HG03060 (cell line): ENCODE results near the gene HK2.
"Not testable (repeated sequence)": the region's sequence is repeated elsewhere in the genome, so short reads cannot be mapped to it uniquely, and the experiment has no call there.

Experiments
- ATAC-seq: cut with Tn5 transposase; IDR thresholded peaks from one replicate; pipeline ENCODE4 v1.9.1; 2021; ENCODE audit warnings: low read depth, moderate number of reproducible peaks; ENCODE audit not compliant: unreplicated experiment

Gene HK2

DNA sequence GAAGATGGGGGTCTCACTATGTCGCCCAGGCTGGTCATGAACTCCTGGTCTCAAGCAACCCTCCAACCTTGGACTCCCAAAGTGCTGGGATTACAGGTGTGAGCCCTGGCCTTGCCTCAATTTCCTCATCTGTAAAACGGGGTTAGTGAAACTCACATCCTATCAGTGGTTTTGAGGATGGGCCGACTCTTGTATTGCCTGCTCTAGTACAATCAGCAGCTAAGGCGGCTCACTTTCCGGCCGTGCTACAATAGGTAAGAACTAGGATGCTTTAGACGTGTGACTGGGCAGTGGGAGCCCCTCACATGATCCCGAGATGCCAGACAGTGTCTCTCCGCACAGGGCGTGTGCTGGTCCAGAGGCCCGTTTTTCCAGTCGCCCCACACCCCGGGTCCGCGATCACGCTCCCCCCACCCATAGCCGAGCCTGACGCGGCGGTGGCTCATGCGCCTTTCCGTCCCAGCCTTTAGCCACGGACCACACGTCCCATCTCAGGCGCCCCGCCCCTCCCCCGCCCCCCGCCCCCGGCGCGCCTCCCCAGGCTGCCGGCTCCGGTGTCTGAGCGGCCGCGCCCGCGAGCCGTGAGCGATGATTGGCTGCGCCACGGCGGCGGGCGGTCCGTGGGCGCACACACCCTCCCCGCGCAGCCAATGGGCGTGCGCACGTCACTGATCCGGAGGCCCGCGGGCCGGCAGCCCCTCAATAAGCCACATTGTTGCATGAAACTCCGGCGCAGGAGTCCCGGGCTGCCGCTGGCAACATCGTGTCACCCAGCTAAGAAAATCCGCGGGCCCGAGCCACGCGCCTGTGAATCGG, at the start of gene HK2:
Gene HK2, plus strand, starts transcription at position 710 of the 816 bp plus-strand sequence. CDS start 454 bp downstream, outside the sequence.
- ATAC-seq, result peak; percentile 36

DNA sequence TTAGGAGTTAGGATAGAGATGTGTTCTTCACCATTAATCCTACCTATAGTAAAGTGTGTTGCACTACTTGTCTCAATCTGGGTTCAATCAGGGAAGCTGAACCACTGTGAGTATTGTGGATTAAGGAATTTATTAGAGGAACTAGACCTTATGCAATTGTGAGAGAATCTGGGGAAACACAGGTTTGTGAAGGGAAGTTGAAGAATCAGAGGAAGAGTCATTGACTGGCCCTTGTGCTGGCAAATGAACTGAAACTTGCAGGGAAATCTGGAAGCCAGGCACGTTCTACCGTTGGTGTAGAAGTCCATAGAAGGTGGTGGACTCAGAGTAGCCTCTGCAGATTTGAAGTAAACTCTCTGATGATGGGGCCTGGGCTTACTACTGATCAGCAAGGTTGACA, 44.7 kb upstream of the HK2 start:
- ATAC-seq, result no peak

DNA sequence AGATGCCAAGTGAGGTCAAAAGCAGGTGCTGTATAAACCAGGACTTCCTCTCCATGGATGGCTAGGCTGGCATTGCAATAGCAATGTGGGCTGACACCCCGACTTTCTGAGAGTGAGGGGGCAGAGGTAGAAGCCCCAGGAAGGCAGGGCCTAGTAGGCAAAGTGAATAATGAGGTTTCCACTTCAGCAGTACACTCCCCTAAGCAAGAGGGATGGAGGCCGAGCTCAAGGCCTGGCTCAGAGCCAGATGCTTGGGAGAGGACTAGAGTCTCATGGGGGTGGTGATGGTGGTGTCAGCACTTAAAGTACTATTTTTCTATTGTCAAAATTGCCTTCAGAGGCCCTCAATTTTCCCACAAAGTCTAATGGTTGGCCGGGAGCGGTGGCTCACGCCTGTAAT, 41.6 kb upstream of the HK2 start:
- ATAC-seq, result no peak

DNA sequence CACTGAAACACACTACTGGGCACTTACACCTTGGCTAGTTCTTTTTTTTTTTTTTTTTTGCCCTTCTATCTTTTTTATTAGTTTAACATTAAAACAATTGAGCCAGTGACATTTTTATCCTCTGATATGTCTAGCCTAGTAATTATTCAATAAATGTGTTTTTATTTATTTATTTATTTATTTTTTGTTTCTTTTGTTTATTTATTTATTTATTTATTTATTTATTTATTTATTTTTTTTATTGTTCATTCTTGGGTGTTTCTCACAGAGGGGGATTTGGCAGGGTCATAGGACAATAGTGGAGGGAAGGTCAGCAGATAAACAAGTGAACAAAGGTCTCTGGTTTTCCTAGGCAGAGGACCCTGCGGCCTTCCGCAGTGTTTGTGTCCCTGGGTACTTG, 39.0 kb upstream of the HK2 start:
- ATAC-seq, result not testable (repeated sequence)

DNA sequence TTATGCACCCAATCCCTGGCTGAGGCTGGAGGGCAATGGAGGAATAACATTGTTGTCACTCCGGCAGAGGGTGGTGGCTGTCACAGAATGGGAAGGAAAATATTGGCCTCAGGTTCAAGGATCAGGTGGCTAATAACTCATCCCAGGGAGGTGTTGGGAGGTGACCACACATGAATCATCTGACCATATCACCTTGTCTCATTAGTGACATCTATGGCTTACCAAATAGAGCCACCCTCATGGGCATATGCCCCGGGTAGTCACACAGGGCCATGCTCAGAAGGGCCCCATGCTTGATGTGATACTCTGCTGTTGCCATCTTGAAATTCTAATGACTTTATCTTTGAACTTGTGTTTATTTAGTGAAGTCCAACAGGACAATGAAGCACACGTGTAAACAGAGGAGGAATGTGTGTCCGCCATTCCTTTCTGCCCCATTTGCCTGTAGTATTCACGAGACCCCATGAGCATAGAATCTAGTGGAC, 27.5 kb upstream of the HK2 start:
- ATAC-seq, result no peak

DNA sequence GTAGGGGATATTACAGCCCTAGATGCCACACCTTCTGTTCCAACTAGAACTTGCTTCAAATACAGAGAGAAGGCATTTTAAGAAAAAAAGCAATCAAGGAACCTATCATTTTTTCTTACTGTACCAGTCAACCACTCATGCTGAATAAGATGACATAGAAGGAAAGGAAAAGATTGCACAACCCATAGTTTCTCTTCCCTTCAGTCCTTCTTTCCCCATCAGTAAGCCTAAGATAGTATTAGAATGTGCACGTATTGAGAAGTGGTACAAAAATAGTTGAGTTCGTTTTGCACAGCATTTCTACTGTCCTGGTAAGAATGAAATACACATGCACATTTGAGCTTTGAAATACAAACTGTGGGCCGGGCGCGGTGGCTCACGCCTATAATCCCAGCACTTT, 27.0 kb upstream of the HK2 start:
- no peak for ATAC-seq

DNA sequence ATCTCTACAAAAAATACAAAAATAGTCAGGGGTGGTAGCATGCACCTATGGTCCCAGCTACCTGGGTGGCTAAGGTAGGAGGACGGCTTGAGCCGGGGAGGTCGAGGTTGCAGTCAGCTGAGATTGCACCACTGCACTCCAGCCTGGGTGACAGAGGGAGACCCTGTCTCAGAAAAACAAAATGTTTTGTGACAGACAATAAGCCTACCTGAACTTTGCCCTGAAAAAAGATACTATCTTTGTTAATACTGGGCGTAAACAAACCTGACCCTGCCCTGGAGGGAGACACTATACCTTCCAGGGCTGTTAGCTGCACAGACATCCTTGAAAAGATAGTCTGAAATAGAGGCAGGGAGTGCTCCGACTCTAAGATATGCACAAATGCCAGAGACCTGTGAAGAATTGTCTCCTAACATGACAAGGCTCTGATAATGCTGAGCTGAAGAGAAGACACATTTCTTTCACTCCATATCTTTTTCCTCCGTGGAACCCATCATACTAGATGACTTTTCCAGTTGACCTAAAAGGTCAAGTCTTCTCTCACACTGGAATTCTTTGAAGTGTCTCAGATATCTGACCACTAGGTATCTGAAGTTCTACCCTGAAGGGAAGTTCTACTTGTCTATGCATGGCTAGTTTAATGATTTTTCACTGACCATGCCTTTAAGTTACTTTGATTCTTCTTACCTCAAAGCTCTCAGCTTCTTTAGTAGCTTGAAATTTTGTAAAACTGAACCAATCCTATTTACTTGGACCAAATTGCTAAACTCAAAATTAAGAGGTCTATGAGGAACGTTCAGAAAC, 20.9 kb upstream of the HK2 start:
- no peak for ATAC-seq

DNA sequence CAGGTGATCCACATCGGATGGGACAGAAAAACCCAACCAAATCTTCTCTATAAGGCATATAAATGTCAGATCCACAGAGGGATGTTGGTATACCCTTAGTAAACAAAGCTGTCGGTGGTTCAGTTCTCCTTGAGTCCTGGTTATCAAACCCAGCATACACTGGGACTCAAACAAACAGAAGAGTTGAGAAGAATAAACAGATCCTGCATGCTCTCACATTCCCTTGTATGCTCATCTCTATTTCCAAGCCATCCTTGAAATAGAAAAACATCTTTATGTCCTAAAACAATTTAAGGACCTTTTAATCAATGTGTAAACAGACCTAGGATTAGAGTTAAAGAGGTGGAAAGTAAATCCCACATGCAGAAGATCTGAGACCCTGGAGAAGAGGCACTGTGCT, 19.8 kb upstream of the HK2 start:
- ATAC-seq, result no peak

DNA sequence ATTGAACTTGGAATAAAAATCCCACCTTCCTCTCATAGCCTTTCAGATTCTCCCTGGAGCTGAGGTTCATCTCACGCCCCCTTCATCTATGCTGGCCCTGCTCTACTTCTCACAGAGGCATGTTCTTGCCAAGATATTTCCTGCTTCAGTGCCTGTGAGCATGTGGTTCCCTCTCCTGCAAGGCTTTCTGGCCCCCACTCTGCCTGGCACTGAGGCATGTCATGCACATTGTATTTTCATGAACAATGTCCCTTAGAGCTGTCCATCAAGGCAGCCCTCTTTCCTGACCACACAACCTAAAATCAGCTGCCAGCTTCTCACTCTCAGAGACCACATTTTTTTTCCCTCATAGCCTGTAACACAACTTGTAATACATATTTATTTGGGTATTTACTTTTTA, 18.0 kb upstream of the HK2 start:
- no peak for ATAC-seq

DNA sequence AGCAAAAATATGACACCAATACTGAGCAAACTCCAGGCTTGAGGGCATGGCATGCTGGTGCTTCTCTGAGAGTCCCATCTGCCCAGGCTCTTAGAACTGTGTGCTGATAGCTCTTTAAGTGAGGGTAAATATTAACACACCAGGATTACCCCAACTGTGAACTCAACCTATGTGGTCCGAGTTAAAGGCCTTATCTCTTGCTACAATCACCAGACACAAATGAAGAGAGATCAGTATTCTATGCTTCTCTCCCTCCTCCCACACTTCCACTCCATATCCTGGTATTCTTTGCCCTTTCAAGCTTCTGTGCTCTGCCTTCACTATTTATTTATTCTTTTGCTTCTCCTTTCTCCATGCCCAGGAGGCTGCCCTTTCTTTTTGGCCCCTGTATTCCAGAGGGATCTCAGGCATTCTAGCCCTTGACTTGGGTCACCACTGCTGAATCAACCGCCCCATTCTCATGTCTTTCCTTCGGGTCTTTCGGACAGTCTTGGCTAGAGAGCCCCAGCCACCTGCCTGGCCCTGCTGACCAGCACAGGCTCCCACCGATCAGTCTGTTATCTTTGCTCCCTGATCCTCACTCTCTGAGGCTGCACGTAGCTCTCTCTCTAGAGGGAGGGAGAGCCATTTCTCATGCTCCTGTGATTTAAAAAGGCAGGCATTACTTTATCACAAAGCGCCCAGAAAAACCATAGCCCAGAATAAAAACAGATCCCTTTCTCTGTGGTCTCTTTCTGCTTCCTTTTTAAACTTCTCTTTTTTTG, 17.2 kb upstream of the HK2 start:
- no peak for ATAC-seq

DNA sequence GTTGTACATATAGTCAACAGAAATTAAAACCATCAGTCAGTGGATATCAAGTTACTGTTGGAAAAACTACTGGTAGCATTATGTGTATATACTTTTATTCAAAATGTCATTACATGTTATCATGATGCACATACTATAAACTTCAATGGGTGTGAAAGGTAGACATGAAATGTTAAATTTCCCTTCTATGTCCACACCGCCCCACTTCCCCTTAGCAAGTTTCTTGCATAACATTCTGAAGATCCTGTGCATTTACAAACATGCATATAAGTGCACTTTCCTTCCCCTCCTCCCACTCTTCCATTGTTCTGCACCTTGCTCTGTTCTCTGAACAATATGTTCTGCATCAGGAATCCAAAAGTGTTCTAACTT, 16.6 kb upstream of the HK2 start:
- no peak for ATAC-seq

DNA sequence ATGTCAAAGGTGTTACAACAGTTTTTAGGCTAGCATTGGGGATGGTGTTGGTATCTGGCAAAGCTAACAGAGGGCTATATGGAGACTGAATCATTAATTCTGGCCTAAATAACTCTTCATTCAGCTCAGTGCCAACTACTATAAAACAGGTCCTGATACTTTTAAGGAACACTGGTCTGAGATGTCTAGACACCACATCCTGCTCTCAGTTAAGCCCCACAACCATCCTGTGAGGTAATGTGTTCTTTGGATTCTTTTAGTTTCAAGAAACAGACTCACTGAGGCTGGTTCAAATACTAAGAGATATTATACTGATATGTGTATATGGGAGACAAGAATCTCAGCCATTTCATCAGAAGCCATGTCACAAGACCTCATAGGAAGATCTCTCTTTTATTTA, 14.2 kb upstream of the HK2 start:
- no peak for ATAC-seq

DNA sequence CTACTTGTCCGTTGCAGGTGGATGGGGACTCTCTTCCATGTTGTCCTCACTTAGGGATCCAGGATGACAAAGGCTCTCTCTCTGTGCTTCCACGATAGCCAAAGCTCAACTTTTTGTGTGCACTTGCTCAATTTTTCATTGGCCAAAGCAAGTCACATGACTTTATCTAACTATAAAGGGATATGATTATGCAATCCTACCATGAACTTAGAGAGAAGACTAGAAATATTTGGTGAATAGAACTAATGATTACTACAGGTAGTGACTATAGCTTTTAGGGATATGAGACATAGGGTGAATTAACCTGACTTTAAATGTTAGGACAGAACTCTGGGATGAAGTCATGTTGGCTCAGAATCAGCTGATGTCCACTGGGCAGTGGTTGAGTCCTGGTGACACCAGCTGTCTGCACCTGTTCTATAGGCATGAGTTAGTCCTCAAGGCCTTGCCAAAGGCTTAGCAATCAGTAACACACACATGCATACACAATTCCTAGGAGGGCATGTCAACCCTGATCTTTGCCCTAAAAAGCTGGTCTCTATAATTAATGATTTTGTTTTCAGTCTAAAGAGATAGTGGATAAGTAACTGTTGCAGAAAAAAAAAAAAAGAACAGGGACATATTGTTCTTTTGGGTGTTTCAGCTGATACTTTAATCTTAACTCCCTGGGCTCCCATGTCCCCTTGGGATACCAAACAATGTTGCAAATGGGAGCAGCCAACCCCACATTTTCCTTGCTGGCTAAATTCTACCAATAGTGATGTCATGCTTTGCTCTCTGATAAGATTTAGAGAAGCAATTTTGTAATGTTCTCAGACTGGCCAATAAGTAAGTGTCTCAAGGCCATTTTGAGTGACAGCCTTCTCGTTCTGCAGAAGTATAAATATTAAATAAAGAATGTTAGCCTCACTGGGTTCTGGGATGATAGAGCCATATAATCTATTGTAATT, 12.5 kb upstream of the HK2 start:
- ATAC-seq, result no peak

DNA sequence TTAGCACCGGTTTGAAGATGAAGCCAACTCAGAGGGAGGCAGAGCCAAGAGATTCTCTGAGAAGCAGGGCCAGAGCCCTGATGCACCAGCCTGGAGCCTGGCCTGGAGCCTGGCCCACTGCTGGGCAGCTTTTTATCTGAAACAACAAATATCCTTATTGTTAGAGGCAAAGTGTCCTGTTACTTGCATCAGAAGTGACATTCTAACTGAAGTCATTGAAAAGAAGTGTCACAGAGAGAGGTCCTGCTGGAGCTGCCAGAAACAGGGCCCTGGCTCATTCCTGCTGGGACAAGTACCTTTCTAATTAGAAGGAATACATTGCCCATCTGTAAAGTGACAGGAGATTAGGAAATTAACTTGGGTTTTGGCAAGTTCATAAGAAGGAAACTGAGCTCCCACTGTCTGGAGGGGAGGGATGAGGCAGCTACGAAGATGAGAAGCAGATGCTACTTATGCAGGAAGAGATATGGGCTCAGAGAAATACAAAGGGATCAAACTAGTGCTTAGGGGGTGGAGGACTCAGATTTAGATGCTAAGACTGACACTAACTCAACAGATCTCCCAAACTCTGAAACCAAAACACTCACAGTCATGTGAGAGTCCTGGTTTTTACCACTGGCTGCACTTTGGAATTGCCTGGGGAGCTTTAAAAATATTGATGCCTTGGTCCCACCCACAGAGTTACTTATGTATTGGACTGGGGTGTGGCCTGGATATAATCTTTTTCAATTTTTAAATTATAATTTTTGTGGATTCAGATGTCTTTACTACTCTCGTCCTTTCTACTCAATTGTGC, 11.0 kb upstream of the HK2 start:
- ATAC-seq, result no peak

DNA sequence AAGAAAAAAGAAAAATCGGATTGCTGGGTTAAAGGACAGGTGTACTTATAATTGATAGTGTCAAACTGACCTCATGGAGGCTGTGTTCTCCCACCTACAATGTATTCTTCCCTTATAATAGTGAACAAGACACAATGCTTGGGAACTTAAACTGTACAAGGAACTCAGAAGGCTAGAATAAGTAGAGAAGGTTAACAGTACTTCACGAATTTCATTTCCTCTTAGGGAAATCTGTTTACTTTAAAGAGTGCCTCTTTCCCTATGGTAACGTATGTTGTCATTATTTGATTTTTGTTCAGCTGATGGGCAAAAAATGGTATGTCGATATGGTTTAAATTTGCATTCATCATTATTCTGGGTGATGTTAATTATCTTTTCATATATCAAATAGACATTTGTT, 9.2 kb upstream of the HK2 start:
- ATAC-seq, result no peak

DNA sequence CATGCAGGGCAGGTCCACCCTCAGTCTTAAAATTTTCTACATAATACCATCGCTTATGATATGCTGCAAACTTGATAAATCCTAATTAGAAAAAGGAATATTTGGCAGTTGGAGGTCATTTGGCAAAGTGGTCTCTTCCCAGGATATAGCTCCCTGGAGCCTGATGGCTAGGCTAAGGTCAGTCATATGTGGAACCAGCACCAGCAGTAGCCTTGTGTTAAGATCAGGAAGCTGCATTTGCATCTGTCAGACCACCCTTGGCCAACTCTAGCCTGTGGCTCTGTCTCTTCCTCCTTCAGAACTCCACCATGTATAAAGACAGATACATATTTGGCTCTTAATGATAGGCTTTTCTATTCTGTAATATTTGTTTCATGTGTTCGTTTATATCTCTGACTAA, 5.4 kb upstream of the HK2 start:
- no peak for ATAC-seq

DNA sequence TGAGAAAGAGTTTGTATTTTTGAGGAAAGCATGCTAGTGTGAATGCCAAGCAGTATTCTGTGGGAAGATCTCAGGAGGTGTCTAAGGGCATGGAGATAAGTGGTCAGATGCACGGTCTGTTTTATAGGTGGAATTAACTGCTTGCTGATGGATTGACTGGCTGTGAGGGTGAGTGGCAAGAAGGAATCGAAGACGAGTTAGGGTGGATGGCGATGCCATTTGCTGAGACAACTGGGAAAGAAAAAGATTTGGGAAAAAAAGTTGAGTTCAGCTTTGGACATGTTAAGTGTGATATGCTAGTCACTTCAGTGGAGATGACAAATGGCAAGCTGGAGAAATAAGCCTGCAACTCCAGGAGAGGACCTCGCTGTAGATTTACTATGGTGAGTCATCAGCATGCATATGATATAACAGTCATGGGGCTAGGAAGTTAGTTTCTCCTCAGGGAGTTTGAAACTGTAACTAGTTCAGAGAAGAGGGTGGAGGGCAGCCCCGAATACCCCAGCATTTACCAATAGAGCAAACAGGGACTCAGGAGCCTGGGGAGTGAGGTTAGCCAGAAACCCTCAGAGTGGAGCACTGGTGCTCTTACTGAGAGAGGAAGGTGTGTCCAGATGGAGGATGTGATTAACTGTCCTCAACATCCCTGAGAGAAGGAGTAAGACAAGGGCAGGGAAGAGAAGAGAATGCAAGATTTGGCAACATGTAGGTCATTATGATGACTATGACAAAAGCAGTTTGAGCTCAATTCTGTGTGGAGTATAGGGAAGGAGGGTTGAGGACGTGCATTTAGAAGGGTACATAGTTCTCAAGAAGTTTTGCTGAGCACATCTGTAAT, 2.0 kb upstream of the HK2 start:
- ATAC-seq, result no peak

DNA sequence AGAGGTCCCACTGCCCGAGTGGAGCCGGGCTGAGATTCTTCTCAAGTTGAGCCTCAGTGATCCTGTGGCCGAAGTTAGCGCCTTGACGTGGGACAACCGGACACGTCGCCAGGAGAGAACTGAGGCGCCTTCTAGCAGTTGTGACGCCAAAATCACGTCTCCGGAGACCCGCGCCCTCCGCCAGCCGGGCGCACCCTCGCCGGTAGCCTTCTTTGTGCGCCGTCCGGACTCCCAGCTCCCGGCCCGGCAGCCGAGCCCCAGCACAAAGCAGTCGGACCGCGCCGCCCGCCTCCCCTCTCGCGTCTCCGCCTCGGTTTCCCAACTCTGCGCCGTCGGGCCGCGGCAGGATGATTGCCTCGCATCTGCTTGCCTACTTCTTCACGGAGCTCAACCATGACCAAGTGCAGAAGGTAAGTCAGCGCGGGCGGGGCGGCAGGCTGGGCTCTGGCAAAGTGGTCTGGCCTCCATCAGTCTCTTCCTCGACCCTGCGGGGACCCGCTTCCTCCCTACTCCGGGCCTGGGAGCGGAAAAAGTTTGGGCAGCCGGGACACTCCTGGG, 386 bp downstream of the HK2 start:
- ATAC-seq, result peak; percentile 1
